RWPE2 (cell line): ENCODE results near the gene CTBP2.

Source experiments
- ATAC-seq: fragments of 200-7000 bp; cut with Tn5 transposase; 3 replicates; pipeline ENCODE4 v1.9.1; 2021; ENCODE audit warnings: low read depth
- DNase-seq: peaks from one replicate; pipeline ENCODE4 v3.0.0-alpha.2; 2020; ENCODE audit warnings: low spot score
- H3K27ac ChIP-seq: fragments of 450-650 bp; 2 replicates; pipeline ENCODE4 v1.5.1; 2017; ENCODE audit warnings: mild to moderate bottlenecking; ENCODE audit not compliant: poor library complexity, severe bottlenecking
- H3K27me3 ChIP-seq: fragments of 250-450 bp; sonication (Bioruptor Pico); 2 replicates; pipeline ENCODE4 v1.5.1; 2021; ENCODE audit warnings: mild to moderate bottlenecking, moderate library complexity; ENCODE audit not compliant: insufficient read depth, poor library complexity, severe bottlenecking
- H3K36me3 ChIP-seq: fragments of 250-450 bp; sonication (Bioruptor Pico); 2 replicates; pipeline ENCODE4 v1.5.1; 2020; ENCODE audit warnings: low read depth, mild to moderate bottlenecking, moderate library complexity
- H3K4me1 ChIP-seq: fragments of 250-450 bp; sonication (Bioruptor Pico); 2 replicates; pipeline ENCODE4 v1.5.1; 2021; ENCODE audit warnings: mild to moderate bottlenecking, moderate library complexity; ENCODE audit not compliant: insufficient read depth, poor library complexity, severe bottlenecking
- H3K4me3 ChIP-seq: fragments of 250-450 bp; sonication (Bioruptor Pico); 2 replicates; pipeline ENCODE4 v1.5.1; 2021; ENCODE audit warnings: mild to moderate bottlenecking, moderate library complexity; ENCODE audit not compliant: severe bottlenecking
- H3K9me3 ChIP-seq: fragments of 250-450 bp; sonication (Bioruptor Pico); 2 replicates; pipeline ENCODE4 v1.5.1; 2021; ENCODE audit warnings: mild to moderate bottlenecking, moderate library complexity; ENCODE audit not compliant: severe bottlenecking
- TF ChIP-seq, protein P1 (sequence below): fragments of 450-650 bp; IDR thresholded peaks from one replicate; pipeline ENCODE4 v1.5.1; 2017; ENCODE audit warnings: mild to moderate bottlenecking, moderate library complexity; ENCODE audit not compliant: poor library complexity, severe bottlenecking

The CTBP2 gene

DNA sequence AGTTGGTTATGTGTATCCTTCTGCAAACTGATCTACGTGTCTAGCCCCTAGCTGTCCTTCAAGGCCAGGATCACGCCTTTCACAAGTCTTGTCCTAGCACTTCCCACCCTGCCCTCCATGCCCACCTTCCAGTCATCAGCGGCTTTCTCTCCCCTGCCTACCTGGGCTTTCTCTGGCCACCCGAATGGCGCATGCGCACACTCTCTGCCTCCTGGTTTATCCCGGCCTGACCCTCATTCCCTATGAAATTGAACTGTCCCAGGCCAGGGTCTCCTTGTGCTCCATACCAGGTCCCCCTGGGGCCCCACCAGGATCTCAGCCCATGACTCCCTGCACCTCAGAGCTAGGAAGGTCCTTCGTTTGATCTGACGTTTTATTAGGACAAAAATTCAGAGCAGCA, 31.6 kb upstream of the CTBP2 start:
- no peak overlapping the region for H3K4me3 ChIP-seq
- TF ChIP-seq, protein P1, sequence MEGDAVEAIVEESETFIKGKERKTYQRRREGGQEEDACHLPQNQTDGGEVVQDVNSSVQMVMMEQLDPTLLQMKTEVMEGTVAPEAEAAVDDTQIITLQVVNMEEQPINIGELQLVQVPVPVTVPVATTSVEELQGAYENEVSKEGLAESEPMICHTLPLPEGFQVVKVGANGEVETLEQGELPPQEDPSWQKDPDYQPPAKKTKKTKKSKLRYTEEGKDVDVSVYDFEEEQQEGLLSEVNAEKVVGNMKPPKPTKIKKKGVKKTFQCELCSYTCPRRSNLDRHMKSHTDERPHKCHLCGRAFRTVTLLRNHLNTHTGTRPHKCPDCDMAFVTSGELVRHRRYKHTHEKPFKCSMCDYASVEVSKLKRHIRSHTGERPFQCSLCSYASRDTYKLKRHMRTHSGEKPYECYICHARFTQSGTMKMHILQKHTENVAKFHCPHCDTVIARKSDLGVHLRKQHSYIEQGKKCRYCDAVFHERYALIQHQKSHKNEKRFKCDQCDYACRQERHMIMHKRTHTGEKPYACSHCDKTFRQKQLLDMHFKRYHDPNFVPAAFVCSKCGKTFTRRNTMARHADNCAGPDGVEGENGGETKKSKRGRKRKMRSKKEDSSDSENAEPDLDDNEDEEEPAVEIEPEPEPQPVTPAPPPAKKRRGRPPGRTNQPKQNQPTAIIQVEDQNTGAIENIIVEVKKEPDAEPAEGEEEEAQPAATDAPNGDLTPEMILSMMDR = no peak
- no peaks in the 10 kb centered on the region for H3K36me3 ChIP-seq
- H3K9me3 ChIP-seq = no peaks in the 10 kb centered on the region
- DNase-seq (no peak), ATAC-seq (no peak)
- H3K27ac ChIP-seq = no peak overlapping the region
- H3K27me3 ChIP-seq = no peaks in the 10 kb centered on the region
- no peaks in the 10 kb centered on the region for H3K4me1 ChIP-seq

DNA sequence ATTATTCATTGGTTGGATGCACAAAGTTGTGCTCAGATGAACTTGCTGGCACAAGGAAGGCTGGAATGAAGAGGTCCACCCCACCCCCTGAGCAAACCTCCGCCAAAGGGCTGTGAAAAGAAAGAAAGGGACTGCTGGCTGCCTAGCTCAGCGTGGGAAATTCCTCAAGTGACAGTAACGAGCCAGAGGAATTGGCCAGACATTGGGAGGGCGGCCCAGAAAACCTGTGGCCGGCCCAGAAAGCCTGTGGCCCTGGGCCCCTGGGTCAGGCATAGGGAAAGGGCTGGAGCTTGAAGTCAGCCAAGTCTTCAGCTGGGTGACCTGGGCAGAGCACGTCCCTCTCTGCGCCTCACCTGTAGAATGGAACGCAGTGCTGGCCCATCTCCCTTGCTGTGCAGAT, 30.6 kb upstream of the CTBP2 start:
- Histone ChIP-seq H3K4me3 (no peak overlapping the region), H3K9me3 (no peaks in the 10 kb centered on the region), H3K36me3 (no peaks in the 10 kb centered on the region), H3K27me3 (no peaks in the 10 kb centered on the region), H3K4me1 (no peaks in the 10 kb centered on the region), H3K27ac (no peak overlapping the region)
- TF ChIP-seq, protein P1 = no peak
- DNase-seq (no peak), ATAC-seq (no peak)

DNA sequence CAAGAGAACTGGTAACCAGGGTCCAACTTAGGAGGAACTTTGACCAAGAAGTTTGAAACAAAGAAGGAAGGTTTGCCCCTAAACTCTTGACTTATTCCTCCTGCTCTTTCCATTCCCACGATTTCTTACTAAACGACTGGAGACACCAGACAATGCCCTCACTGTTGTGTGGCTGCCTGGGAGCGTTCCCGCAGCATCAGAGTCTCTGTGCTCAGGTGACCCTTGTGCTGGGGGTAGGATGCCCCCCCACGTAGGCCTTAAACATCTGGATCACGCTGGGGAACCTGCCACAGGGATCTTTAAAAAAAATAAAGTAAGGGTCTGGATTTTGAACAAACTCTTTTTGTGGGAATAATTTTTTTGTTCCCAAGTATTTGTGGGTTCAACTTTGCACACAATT, 30.1 kb upstream of the CTBP2 start:
- TF ChIP-seq, protein P1 = no peak
- Histone ChIP-seq H3K4me1 (no peaks in the 10 kb centered on the region), H3K36me3 (no peaks in the 10 kb centered on the region), H3K4me3 (no peak overlapping the region), H3K9me3 (no peaks in the 10 kb centered on the region), H3K27me3 (no peaks in the 10 kb centered on the region), H3K27ac (no peak overlapping the region)
- no peak for DNase-seq
- ATAC-seq = no peak

DNA sequence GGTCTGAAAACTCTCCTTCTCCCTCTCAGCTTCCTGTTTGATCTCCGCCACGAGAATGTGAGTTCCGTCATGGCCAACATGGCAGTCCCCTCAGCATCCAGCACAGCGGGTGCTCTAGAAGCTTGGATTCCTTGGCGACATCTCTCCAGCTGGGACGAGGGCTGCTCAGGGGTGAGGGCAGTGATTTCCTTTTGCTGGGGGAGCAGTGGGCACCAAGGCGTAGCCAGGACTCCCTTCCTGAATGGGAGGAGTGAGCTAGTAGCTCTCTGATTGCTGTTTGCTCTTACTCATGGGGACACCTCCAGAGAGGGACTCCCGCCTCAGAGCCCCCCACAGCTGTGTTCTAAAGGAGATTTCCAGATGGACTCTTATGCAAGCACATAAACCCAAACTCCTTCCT, 28.8 kb upstream of the CTBP2 start:
- no peaks in the 10 kb centered on the region for H3K9me3 ChIP-seq
- H3K27me3 ChIP-seq = no peaks in the 10 kb centered on the region
- H3K27ac ChIP-seq = no peak overlapping the region
- ATAC-seq (no peak), DNase-seq (no peak)
- H3K4me1 ChIP-seq = no peaks in the 10 kb centered on the region
- no peaks in the 10 kb centered on the region for H3K36me3 ChIP-seq
- TF ChIP-seq, protein P1 = no peak
- H3K4me3 ChIP-seq = no peak overlapping the region

DNA sequence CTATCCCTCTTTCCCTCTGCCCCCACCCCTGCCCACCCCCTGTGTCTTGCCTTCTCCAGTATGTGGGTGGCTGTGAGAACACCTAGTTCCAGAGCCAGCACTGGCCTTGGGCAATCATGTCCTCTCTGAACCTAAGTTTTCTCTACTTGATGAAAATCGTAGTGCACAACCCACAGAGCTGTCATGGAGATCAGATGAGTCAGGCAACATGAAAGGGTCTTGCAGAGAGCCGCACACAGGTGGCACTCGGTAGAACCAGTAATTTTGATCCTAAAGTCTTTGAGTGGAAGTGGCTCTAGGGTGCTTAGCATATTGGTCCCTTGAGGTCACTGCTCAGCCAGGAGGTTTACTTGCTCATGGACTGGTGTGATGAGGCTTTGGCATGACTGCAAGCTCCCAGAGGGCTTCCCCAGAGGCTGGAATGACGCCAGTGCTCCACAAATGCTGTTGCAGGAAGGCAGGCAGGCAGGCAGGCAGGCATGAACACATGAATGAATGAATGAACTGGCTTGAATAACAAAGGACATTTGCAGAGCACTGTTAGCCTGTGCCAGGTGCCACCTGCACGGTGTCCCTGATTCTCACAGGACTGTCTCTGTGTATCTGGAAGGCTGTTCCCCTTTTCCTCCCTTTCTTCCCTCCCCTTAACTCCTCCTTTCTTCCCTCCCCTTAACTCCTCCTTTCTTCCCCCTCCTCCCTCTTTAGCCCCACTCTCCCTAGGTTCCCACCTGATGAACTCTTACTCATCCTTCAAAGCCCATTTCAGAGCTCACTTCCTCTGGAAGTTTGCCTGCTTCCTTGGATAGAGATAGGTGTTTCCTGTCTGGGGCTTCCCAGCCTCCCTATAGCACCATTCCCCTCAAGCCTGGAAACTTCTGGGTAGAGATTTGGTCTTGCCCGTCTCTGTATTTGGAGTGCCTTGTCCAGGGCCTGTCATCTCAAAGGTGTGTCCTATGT, 27.2 kb upstream of the CTBP2 start:
- no peak for DNase-seq
- Histone ChIP-seq H3K27ac (no peak overlapping the region), H3K4me3 (no peak overlapping the region), H3K36me3 (no peaks in the 10 kb centered on the region), H3K4me1 (no peaks in the 10 kb centered on the region), H3K9me3 (no peaks in the 10 kb centered on the region), H3K27me3 (no peaks in the 10 kb centered on the region)
- no peak for ATAC-seq
- TF ChIP-seq, protein P1 = no peak
